Loucy (cell line): ENCODE results near the gene MAP2K3.

Source experiments
- H2AFZ ChIP-seq: fragments of 200-600 bp; sonication (generic); 2 replicates; pipeline ENCODE4 v1.6.0; 2016; ENCODE audit warnings: antibody characterized with exemption, mild to moderate bottlenecking, low read length, moderate library complexity
- H3F3A ChIP-seq: fragments of 200-600 bp; 2 replicates; pipeline ENCODE4 v1.6.0; 2016; ENCODE audit warnings: antibody characterized with exemption, low read depth, mild to moderate bottlenecking
- H3K27me3 ChIP-seq: fragments of 200-600 bp; sonication (generic); 2 replicates; pipeline ENCODE4 v1.6.1; 2014; ENCODE audit warnings: low read length, mild to moderate bottlenecking; ENCODE audit not compliant: insufficient read depth, poor library complexity, severe bottlenecking
- H3K36me3 ChIP-seq: fragments of 200-600 bp; sonication (generic); 2 replicates; pipeline ENCODE4 v1.6.1; 2016; ENCODE audit warnings: low read length; ENCODE audit not compliant: insufficient read depth
- H3K4me1 ChIP-seq: fragments of 200-600 bp; sonication (generic); 2 replicates; pipeline ENCODE4 v1.5.1; 2014; ENCODE audit warnings: low read length, mild to moderate bottlenecking; ENCODE audit not compliant: insufficient read depth, poor library complexity, severe bottlenecking
- H3K4me2 ChIP-seq: fragments of 200-600 bp; sonication (generic); 2 replicates; pipeline ENCODE4 v1.6.0; 2014; ENCODE audit warnings: antibody characterized with exemption, low read length, low read depth, mild to moderate bottlenecking; ENCODE audit not compliant: poor library complexity, severe bottlenecking
- H3K4me3 ChIP-seq: fragments of 200-600 bp; sonication (generic); 2 replicates; pipeline ENCODE4 v1.5.1; 2014; ENCODE audit warnings: low read length, mild to moderate bottlenecking, mixed read lengths; ENCODE audit not compliant: poor library complexity, severe bottlenecking
- H3K79me2 ChIP-seq: fragments of 200-600 bp; sonication (generic); 2 replicates; pipeline ENCODE4 v1.6.1; 2014; ENCODE audit warnings: low read length; ENCODE audit not compliant: insufficient read depth
- H3K9ac ChIP-seq: fragments of 200-600 bp; sonication (generic); 2 replicates; pipeline ENCODE4 v1.6.0; 2014; ENCODE audit warnings: mild to moderate bottlenecking, low read depth, low read length, moderate library complexity; ENCODE audit not compliant: poor library complexity, severe bottlenecking
- H3K9me2 ChIP-seq: fragments of 200-600 bp; sonication (generic); replicated peaks from 2 replicates; pipeline ENCODE4 v1.6.1; 2016; ENCODE audit warnings: low read depth, low read length, mixed read lengths
- H3K9me3 ChIP-seq: fragments of 200-600 bp; sonication (generic); 2 replicates; pipeline ENCODE4 v1.6.1; 2014; ENCODE audit warnings: mild to moderate bottlenecking, antibody characterized with exemption, low read length, low read depth; ENCODE audit not compliant: insufficient read depth
- H4K20me1 ChIP-seq: fragments of 200-600 bp; sonication (generic); 2 replicates; pipeline ENCODE4 v1.6.0; 2014; ENCODE audit warnings: antibody characterized with exemption, low read length, mild to moderate bottlenecking; ENCODE audit not compliant: insufficient read depth, poor library complexity, severe bottlenecking
- EZH2phosphoT487 ChIP-seq: fragments of 200-600 bp; IDR thresholded peaks from 2 replicates; pipeline ENCODE4 v1.6.1; 2018; ENCODE audit warnings: antibody characterized with exemption, mild to moderate bottlenecking, moderate library complexity, borderline replicate concordance
- TF ChIP-seq, protein P1 (sequence below): fragments of 200-600 bp; sonication (generic); conservative IDR thresholded peaks from 2 replicates; pipeline ENCODE4 v1.5.1; 2014; ENCODE audit warnings: mild to moderate bottlenecking, antibody characterized with exemption, low read length

MAP2K3 gene

GRCh38 chr17:21246698-21247097, 37.8 kb upstream of the MAP2K3 start:
- Histone ChIP-seq H3F3A (no peaks in the 10 kb centered on the region), H3K27me3 (no peaks in the 10 kb centered on the region), H3K9ac (no peak overlapping the region), H4K20me1 (no peaks in the 10 kb centered on the region), H3K79me2 (no peaks in the 10 kb centered on the region), H3K9me2 (no peaks in the 10 kb centered on the region), H3K4me1 (no peaks in the 10 kb centered on the region), H3K4me3 (no peak overlapping the region), H3K36me3 (no peaks in the 10 kb centered on the region), H2AFZ (no peak overlapping the region), H3K4me2 (no peak overlapping the region), H3K9me3 (no peaks in the 10 kb centered on the region)
- TF ChIP-seq EZH2phosphoT487: no peak
- TF ChIP-seq, protein P1, sequence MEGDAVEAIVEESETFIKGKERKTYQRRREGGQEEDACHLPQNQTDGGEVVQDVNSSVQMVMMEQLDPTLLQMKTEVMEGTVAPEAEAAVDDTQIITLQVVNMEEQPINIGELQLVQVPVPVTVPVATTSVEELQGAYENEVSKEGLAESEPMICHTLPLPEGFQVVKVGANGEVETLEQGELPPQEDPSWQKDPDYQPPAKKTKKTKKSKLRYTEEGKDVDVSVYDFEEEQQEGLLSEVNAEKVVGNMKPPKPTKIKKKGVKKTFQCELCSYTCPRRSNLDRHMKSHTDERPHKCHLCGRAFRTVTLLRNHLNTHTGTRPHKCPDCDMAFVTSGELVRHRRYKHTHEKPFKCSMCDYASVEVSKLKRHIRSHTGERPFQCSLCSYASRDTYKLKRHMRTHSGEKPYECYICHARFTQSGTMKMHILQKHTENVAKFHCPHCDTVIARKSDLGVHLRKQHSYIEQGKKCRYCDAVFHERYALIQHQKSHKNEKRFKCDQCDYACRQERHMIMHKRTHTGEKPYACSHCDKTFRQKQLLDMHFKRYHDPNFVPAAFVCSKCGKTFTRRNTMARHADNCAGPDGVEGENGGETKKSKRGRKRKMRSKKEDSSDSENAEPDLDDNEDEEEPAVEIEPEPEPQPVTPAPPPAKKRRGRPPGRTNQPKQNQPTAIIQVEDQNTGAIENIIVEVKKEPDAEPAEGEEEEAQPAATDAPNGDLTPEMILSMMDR: no peak

DNA sequence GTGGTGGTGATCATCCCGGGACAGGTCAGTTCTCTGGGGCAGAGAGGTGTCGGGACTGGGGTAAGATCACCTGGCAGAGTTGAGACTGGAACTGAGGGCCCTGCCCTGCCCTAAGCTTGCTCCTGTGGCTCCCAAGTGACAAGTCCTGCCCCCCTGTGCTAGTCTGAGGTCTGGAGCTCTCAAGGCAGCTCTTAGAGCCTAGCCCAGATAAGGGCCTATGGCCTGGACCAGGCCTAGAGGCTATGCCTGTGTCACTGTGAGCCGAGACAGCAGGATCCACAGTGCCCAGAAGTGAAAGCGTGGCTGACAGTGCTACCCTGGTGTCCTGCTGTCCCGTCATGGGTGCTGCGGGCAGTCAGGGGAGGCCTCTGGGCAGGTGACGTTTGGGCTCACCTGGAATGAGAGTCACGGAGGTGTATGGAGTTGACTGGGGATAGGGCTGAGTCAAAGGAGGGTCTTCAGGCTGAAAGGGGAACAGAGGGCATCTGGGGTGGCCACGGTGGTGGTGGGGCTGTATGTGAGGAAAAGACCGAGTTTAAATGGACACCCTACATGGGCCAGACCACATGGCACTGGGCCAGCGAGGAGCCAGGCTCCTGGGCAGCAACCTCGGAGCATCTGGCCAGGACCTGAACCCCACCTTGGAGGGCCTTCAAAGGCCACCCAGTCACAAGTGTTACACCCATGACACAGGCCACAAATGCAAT, 36.8 kb upstream of the MAP2K3 start:
- Histone ChIP-seq H4K20me1 (peaks cover 3% of the 10 kb centered on the region), H3K9ac (no peak overlapping the region), H3K9me2 (no peaks in the 10 kb centered on the region), H3K4me2 (no peak overlapping the region), H3K4me3 (no peak overlapping the region), H3K79me2 (no peaks in the 10 kb centered on the region), H3K4me1 (peaks cover 2% of the 10 kb centered on the region), H3K9me3 (no peaks in the 10 kb centered on the region), H3F3A (no peaks in the 10 kb centered on the region), H2AFZ (no peak overlapping the region), H3K36me3 (no peaks in the 10 kb centered on the region), H3K27me3 (no peaks in the 10 kb centered on the region)
- TF ChIP-seq EZH2phosphoT487: no peak
- TF ChIP-seq, protein P1: no peak

DNA sequence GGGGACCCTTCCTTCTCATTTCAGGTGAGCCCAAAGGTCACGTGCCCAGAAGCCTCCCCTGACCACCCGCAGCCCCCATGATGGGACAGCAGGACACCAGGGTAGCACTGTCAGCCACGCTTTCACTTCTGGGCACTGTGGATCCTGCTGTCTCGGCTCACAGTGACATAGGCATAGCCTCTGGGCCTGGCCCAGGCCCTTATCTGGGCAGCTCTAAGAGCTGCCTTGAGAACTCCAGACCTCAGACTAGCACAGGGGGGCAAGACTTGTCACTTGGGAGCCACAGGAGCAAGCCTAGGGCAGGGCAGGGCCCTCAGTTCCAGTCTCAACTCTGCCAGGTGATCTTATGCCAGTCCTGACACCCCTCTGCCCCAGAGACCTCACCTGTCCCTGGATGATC, 36.0 kb upstream of the MAP2K3 start:
- Histone ChIP-seq H3K9ac (no peak overlapping the region), H3K4me2 (no peak overlapping the region), H3K9me3 (no peaks in the 10 kb centered on the region), H3K4me3 (no peak overlapping the region), H3K9me2 (no peaks in the 10 kb centered on the region), H3K36me3 (no peaks in the 10 kb centered on the region), H3K4me1 (peaks cover 3% of the 10 kb centered on the region), H3F3A (no peaks in the 10 kb centered on the region), H3K27me3 (no peaks in the 10 kb centered on the region), H3K79me2 (no peaks in the 10 kb centered on the region), H4K20me1 (peaks cover 3% of the 10 kb centered on the region), H2AFZ (no peak overlapping the region)
- TF ChIP-seq EZH2phosphoT487: no peak
- TF ChIP-seq, protein P1: no peak
